Gastrocnemius medialis (tissue), 4 donors: ENCODE data around the gene MCF2L2.

ENCODE experiments used
- CTCF ChIP-seq, 5 experiments: fragments of 450-650 bp in 3 of 5; fragments of 200-600 bp in 2 of 5; sonication (generic) in 2 of 5; IDR thresholded peaks in 4 of 5; conservative IDR thresholded peaks in 1 of 5; 1 replicate in 4 of 5; 2 replicates in 1 of 5; pipeline ENCODE4 v1.5.1; 2016 to 2019; ENCODE audit warnings: antibody characterized with exemption in 5 of 5, mild to moderate bottlenecking in 3 of 5, moderate library complexity in 3 of 5
- POLR2A ChIP-seq, 2 donors: fragments of 450-650 bp; IDR thresholded peaks; one replicate each; pipeline ENCODE4 v1.6.1; 2017; ENCODE audit warnings: antibody characterized with exemption in 2 of 2, mild to moderate bottlenecking in 2 of 2, moderate library complexity in 2 of 2

- TF ChIP-seq POLR2A (IDR thresholded peaks at IDR 0.05), result no peak
- TF ChIP-seq CTCF (IDR thresholded peaks at IDR 0.05 in 4 of 5, conservative IDR thresholded peaks at IDR 0.05 in 1 of 5), result no peak
Measured at GRCh38 chr3:183448369-183449128, 20.1 kb upstream of the MCF2L2 start.
